A549 (cell line): ENCODE measurements around the gene PPP5C. TPM values are rescaled to one million over a fixed set of nuclear protein-coding genes. Genes with fewer than 3 reads are reported as not detected.

Experiments used
- ATAC-seq, 2 experiments: fragments of 200-7000 bp in 1 of 2; fragments of >200 bp in 1 of 2; cut with Nextera tagmentation in 1 of 2; cut with Tn5 transposase in 1 of 2; 3 replicates each; pipeline versions ENCODE4 v1.8.0 to v1.9.1; 2018 to 2020; ENCODE audit warnings: mild to moderate bottlenecking in 1 of 2, moderate library complexity in 1 of 2
- CTCF ChIA-PET: fragments of 300-600 bp; sonication (Branson Sonifier 250); formaldehyde crosslinking; extraction: SDS; loops from one replicate; lab custom pipeline; 2021; ENCODE audit warnings: antibody characterized with exemption, inconsistent platforms; lab: Yijun Ruan, JAX
- POLR2A ChIA-PET: fragments of 350-600 bp; formaldehyde crosslinking; extraction: SDS; loops from one replicate; lab custom pipeline; 2021; ENCODE audit warnings: antibody characterized with exemption, inconsistent platforms; lab: Yijun Ruan, JAX
- DNase-seq, 2 experiments: peaks; one replicate each; pipeline versions ENCODE4 v3.0.0 to v3.0.0-alpha.2; 2011 to 2016; ENCODE audit warnings: low read depth in 1 of 2, low spot score in 1 of 2
- FAIRE-seq: peaks from 2 replicates; lab custom pipeline; 2011; peaks lifted over from hg19 to GRCh38; lab: Jason Lieb, UNC
- H3K27ac ChIP-seq, 2 experiments: fragments of >200 bp; sonication (Bioruptor Twin); formaldehyde crosslinking; 3 replicates each; pipeline ENCODE4 v1.5.1; 2016 to 2017
- H3K4me1 ChIP-seq: fragments of >200 bp; sonication (Bioruptor Twin); formaldehyde crosslinking; 3 replicates; pipeline ENCODE4 v1.6.1; 2016
- H3K4me2 ChIP-seq: fragments of >200 bp; sonication (Bioruptor Twin); formaldehyde crosslinking; 3 replicates; pipeline ENCODE4 v1.6.1; 2016
- H3K4me3 ChIP-seq: fragments of >200 bp; sonication (Bioruptor Twin); formaldehyde crosslinking; 3 replicates; pipeline ENCODE4 v1.5.1; 2016
- H3K9me3 ChIP-seq: fragments of >200 bp; sonication (Bioruptor Twin); formaldehyde crosslinking; 3 replicates; pipeline ENCODE4 v1.6.1; 2016
- GATA3 ChIP-seq: IDR thresholded peaks from 2 replicates; pipeline ENCODE4 v1.6.1; 2012; ENCODE audit warnings: borderline replicate concordance
- HDAC2 ChIP-seq: fragments of 200-600 bp; sonication (generic); IDR thresholded peaks from 2 replicates; pipeline ENCODE4 v1.6.1; 2016
- HEYL ChIP-seq: fragments of 250-450 bp; sonication (Bioruptor Pico); IDR thresholded peaks from 2 replicates; pipeline ENCODE4 v1.8.0; 2021; ENCODE audit warnings: mild to moderate bottlenecking, moderate library complexity
- HOXB5 ChIP-seq: fragments of 250-450 bp; sonication (Bioruptor Pico); IDR thresholded peaks from 2 replicates; pipeline ENCODE4 v1.5.0; 2020; ENCODE audit warnings: mild to moderate bottlenecking, moderate library complexity
- JUN ChIP-seq, 2 experiments: fragments of >200 bp; sonication (Bioruptor Twin); formaldehyde crosslinking; IDR thresholded peaks; 2 replicates in 1 of 2; 3 replicates in 1 of 2; pipeline ENCODE4 v1.6.1; 2016 to 2017
- JUNB ChIP-seq: fragments of >200 bp; sonication (Bioruptor Twin); formaldehyde crosslinking; IDR thresholded peaks from 2 replicates; pipeline ENCODE4 v1.6.1; 2016
- MAFK ChIP-seq: fragments of 450-650 bp; IDR thresholded peaks from 2 replicates; pipeline ENCODE4 v1.6.1; 2014; ENCODE audit not compliant: partially characterized antibody
- MAZ ChIP-seq: fragments of 150-350 bp; IDR thresholded peaks from 2 replicates; pipeline ENCODE4 v1.6.1; 2014; ENCODE audit warnings: antibody characterized with exemption, low read depth, low read length, borderline replicate concordance
- NPAS2 ChIP-seq: fragments of 250-450 bp; sonication (Bioruptor Pico); IDR thresholded peaks from 2 replicates; pipeline ENCODE4 v1.8.0; 2022; ENCODE audit warnings: mild to moderate bottlenecking, moderate library complexity, borderline replicate concordance
- POLR2A ChIP-seq: IDR thresholded peaks from 2 replicates; pipeline ENCODE4 v1.6.1; 2012; ENCODE audit warnings: mild to moderate bottlenecking, low read length
- RCOR1 ChIP-seq: fragments of 150-350 bp; IDR thresholded peaks from 2 replicates; pipeline ENCODE4 v1.6.1; 2014; ENCODE audit warnings: antibody characterized with exemption, low read length, low read depth
- REST ChIP-seq: fragments of 200-600 bp; sonication (generic); IDR thresholded peaks from 2 replicates; pipeline ENCODE4 v1.6.1; 2016; ENCODE audit warnings: antibody characterized with exemption, mild to moderate bottlenecking, moderate library complexity
- RNF2 ChIP-seq: fragments of 200-600 bp; sonication (generic); IDR thresholded peaks from 2 replicates; pipeline ENCODE4 v1.6.1; 2016; ENCODE audit warnings: low read depth, mild to moderate bottlenecking, antibody characterized with exemption, moderate library complexity, borderline replicate concordance
- SMC3 ChIP-seq: fragments of >200 bp; sonication (Bioruptor Twin); formaldehyde crosslinking; IDR thresholded peaks from 3 replicates; pipeline ENCODE4 v1.6.1; 2018; ENCODE audit warnings: inconsistent platforms
- SREBF2 ChIP-seq: fragments of 450-650 bp; IDR thresholded peaks from 2 replicates; pipeline ENCODE4 v1.6.1; 2014; ENCODE audit warnings: mild to moderate bottlenecking, moderate library complexity
- TP53 ChIP-seq: fragments of 250-450 bp; sonication (Bioruptor Pico); IDR thresholded peaks from 2 replicates; pipeline ENCODE4 v1.5.0; 2021; ENCODE audit warnings: mild to moderate bottlenecking, moderate library complexity
- ZNF302 ChIP-seq: fragments of 250-450 bp; sonication (Bioruptor Pico); IDR thresholded peaks from 2 replicates; pipeline ENCODE4 v1.9.0; 2021; ENCODE audit warnings: inconsistent platforms, mild to moderate bottlenecking, moderate library complexity
- ZSCAN20 ChIP-seq: fragments of 250-450 bp; sonication (Bioruptor Pico); IDR thresholded peaks from 2 replicates; pipeline ENCODE4 v1.8.0; 2022; ENCODE audit warnings: mild to moderate bottlenecking, moderate library complexity
- WGBS: methylation state at CpG from one replicate; pipeline ENCODE4 v1.1.6; 2017; ENCODE audit errors: missing lambda C conversion rate; 5-methylcytosine and 5-hydroxymethylcytosine counted together
- polyA plus RNA-seq, 4 experiments: library from polyadenylated mRNA; depleted of rRNA in 3 of 4; stranded (reverse); fragments of >200 nt; fragmentation: RNase III in 1 of 4; extraction: RNeasy Plus Mini Kit Qiagen cat#74134 plus additional on column Dnase treatment in 1 of 4; gene quantifications; 2 replicates in 3 of 4; 3 replicates in 1 of 4; pipeline ENCODE4 v1.2.3, GENCODE V29; 2011 to 2017
- TF ChIP-seq, protein P1 (sequence below): fragments of 250-450 bp; sonication (Bioruptor Pico); IDR thresholded peaks from 2 replicates; pipeline ENCODE4 v1.5.0; 2021; ENCODE audit warnings: mild to moderate bottlenecking, moderate library complexity, borderline replicate concordance
- TF ChIP-seq, protein P2 (sequence below): fragments of >200 bp; sonication (Bioruptor Twin); formaldehyde crosslinking; IDR thresholded peaks from 3 replicates; pipeline ENCODE4 v1.5.1; 2016

Gene PPP5C
- polyA plus RNA-seq, 2 of the 4 experiments (the other 2 are of a cell fraction), result 94.2 to 107 TPM

DNA sequence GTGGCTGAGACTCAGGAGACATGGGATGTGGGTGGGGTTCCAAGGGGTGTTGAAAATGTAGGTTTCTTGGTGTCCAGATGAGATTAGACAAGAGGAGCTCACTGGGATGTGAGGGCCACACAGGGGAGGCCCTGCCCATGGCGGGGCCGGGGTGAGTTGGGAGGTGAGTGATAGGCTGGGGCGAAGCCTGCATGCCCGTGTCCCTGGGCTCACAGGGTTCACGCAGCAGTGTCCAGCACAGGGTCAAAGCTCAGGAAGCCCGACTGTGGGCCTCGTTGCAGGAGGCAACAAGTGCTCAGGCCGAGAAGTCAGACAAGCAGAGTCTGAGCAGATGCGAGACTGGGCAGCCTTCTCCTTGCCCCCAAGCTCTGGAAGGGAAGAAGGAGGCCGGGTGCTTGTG lies 39.3 kb downstream of the PPP5C start:
- WGBS, result 92% methylated on average over 10 of the region's 10 CpGs
- Histone ChIP-seq H3K4me1 (no peaks in the 10 kb centered on the region), H3K27ac (no peak overlapping the region), H3K9me3 (peaks cover 6% of the 10 kb centered on the region; the same call in 1 of the 3 replicates), H3K4me2 (no peak overlapping the region), H3K4me3 (no peak overlapping the region)
- CTCF ChIA-PET, result interaction anchor here (0.7 to 30.8 kb wide), 10 partner anchors 10 to 307 kb away, joined by 3 to 501 read pairs (median 6); partner anchors contain the start of gene PPP5C
- no peak for FAIRE-seq
- TF ChIP-seq HDAC2 (no peak), REST (no peak), MAZ (no peak), GATA3 (no peak), SREBF2 (no peak), NPAS2 (CRISPR knock-in tag) (no peak), HEYL (CRISPR knock-in tag) (no peak), RCOR1 (no peak), JUNB (no peak)
- POLR2A ChIA-PET, result interaction anchor here (1.1 kb wide), 1 partner anchor 13 kb away, joined by 8 read pairs; no protein-coding TSS in a partner anchor
- no peak for DNase-seq
- ATAC-seq, result 0 out of 6 replicates have a peak, but pooled peaks of 1 of the 2 experiments have one; percentile 2

DNA sequence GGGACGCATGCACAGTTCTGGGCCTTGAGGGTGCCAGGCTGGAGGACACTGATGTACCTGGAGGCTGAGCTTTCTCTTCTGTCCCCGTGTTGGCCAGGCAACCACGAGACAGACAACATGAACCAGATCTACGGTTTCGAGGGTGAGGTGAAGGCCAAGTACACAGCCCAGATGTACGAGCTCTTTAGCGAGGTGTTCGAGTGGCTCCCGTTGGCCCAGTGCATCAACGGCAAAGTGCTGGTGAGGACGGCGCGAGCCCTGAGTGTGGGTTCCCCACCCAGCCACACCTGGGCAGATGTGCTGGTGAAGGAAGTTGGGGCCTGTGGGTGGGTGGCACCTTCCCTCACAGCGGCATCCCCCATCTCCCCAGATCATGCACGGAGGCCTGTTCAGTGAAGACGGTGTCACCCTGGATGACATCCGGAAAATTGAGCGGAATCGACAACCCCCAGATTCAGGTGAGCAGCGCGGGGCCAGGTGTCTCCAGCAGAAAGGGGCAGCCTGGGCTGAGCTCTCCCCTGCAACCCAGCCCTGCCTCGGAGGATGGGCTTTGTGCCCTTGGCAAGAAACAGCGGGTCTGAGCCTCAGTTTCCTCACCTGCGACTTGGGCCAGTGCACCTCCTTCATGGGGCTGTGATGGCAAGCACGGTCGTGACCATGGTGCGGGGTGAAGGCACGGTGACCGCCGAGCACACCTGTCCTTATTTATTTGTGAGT lies 40.3 kb downstream of the PPP5C start:
- no peak for ATAC-seq
- Histone ChIP-seq H3K9me3 (peaks cover 6% of the 10 kb centered on the region; the same call in 1 of the 3 replicates), H3K4me3 (no peak overlapping the region), H3K27ac (no peak overlapping the region), H3K4me2 (no peak overlapping the region), H3K4me1 (no peaks in the 10 kb centered on the region)
- FAIRE-seq, result no peak
- DNase-seq, result no peak
- 98% methylated on average over 30 of the region's 30 CpGs for WGBS
- TF ChIP-seq ZSCAN20 (CRISPR knock-in tag) (no peak), SMC3 (no peak), NPAS2 (CRISPR knock-in tag) (no peak), TP53 (CRISPR knock-in tag) (no peak), ZNF302 (no peak), MAFK (no peak)
- CTCF ChIA-PET, result interaction anchor here (0.5 to 30.8 kb wide), 11 partner anchors 10 to 308 kb away, joined by 3 to 501 read pairs (median 5); partner anchors contain the start of gene PPP5C
- POLR2A ChIA-PET, result no interaction called here

GRCh38 chr19:46387713-46388130 lies 40.8 kb downstream of the PPP5C start:
- 95% methylated on average over 10 of the region's 10 CpGs for WGBS
- Histone ChIP-seq H3K4me2 (no peak overlapping the region), H3K9me3 (peaks cover 6% of the 10 kb centered on the region; the same call in 1 of the 3 replicates), H3K4me3 (no peak overlapping the region), H3K4me1 (no peaks in the 10 kb centered on the region), H3K27ac (no peak overlapping the region)
- ChIA-PET POLR2A (no interaction called here), CTCF (interaction anchor here (1.1 to 30.8 kb wide), 7 partner anchors 10 to 126 kb away, joined by 3 to 501 read pairs (median 5); no protein-coding TSS in a partner anchor)
- no peak for DNase-seq
- TF ChIP-seq, protein P1, sequence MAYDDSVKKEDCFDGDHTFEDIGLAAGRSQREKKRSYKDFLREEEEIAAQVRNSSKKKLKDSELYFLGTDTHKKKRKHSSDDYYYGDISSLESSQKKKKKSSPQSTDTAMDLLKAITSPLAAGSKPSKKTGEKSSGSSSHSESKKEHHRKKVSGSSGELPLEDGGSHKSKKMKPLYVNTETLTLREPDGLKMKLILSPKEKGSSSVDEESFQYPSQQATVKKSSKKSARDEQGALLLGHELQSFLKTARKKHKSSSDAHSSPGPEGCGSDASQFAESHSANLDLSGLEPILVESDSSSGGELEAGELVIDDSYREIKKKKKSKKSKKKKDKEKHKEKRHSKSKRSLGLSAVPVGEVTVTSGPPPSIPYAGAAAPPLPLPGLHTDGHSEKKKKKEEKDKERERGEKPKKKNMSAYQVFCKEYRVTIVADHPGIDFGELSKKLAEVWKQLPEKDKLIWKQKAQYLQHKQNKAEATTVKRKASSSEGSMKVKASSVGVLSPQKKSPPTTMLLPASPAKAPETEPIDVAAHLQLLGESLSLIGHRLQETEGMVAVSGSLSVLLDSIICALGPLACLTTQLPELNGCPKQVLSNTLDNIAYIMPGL (CRISPR knock-in tag), result no peak
- TF ChIP-seq HOXB5 (CRISPR knock-in tag) (no peak), JUN (IDR thresholded peaks at IDR 0.05) (no peak), RNF2 (no peak), TP53 (CRISPR knock-in tag) (no peak), ZNF302 (no peak), POLR2A (no peak)
- TF ChIP-seq, protein P2, sequence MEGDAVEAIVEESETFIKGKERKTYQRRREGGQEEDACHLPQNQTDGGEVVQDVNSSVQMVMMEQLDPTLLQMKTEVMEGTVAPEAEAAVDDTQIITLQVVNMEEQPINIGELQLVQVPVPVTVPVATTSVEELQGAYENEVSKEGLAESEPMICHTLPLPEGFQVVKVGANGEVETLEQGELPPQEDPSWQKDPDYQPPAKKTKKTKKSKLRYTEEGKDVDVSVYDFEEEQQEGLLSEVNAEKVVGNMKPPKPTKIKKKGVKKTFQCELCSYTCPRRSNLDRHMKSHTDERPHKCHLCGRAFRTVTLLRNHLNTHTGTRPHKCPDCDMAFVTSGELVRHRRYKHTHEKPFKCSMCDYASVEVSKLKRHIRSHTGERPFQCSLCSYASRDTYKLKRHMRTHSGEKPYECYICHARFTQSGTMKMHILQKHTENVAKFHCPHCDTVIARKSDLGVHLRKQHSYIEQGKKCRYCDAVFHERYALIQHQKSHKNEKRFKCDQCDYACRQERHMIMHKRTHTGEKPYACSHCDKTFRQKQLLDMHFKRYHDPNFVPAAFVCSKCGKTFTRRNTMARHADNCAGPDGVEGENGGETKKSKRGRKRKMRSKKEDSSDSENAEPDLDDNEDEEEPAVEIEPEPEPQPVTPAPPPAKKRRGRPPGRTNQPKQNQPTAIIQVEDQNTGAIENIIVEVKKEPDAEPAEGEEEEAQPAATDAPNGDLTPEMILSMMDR, result no peak
- ATAC-seq, result no peak
- no peak for FAIRE-seq
